ENCODE data around the gene TNFAIP8L3.

TNFAIP8L3 gene

GRCh38 chr15:51111061-51111460 is 16.4 kb upstream of the TNFAIP8L3 start:
- H3K4me3 ChIP-seq (ENCODE audit: low read length), result no peak overlapping the region
- H3K79me2 ChIP-seq (ENCODE audit: control insufficient read depth, insufficient read depth, low read length), result no peaks in the 10 kb centered on the region
- H3K18ac ChIP-seq (ENCODE audit: low read length), result no peak overlapping the region
- H2AK5ac ChIP-seq (ENCODE audit: low read length), result no peak overlapping the region
- DNase-seq, result no peak
- H3K36me3 ChIP-seq (ENCODE audit: control insufficient read depth, insufficient read depth, low read length), result no peaks in the 10 kb centered on the region
- H3K4me1 ChIP-seq (ENCODE audit: control insufficient read depth, low read depth, low read length), result no peaks in the 10 kb centered on the region
- H4K8ac ChIP-seq (ENCODE audit: low read depth, low read length), result no peak overlapping the region
- no peak overlapping the region for H3K23ac ChIP-seq (ENCODE audit: low read length)
- H4K5ac ChIP-seq (ENCODE audit: low read length), result no peak overlapping the region
- H3K56ac ChIP-seq (ENCODE audit: low read length), result no peak overlapping the region
- no peak overlapping the region for H3K4me2 ChIP-seq (ENCODE audit: low read length)
- no peaks in the 10 kb centered on the region for H3K27me3 ChIP-seq (ENCODE audit: insufficient read depth, low read length, poor library complexity)
- no peak overlapping the region for H3K4ac ChIP-seq (ENCODE audit: low read depth, low read length)
- no peaks in the 10 kb centered on the region for H3K79me1 ChIP-seq (ENCODE audit: low read length)
- no CpG with 5 or more reads among the region's 2 CpGs for WGBS (ENCODE audit: extremely low coverage, insufficient coverage, low lambda C conversion rate)
- no peak overlapping the region for H2BK5ac ChIP-seq (ENCODE audit: low read length)
- no peak overlapping the region for H2BK15ac ChIP-seq (replicated peaks; ENCODE audit: low read depth)
- no peak overlapping the region for H3K27ac ChIP-seq (ENCODE audit: low read depth, low read length)
- H2BK120ac ChIP-seq (ENCODE audit: low read depth, low read length), result no peak overlapping the region
- no peak overlapping the region for H3K9ac ChIP-seq (ENCODE audit: low read length)

- no peak overlapping the region for H4K8ac ChIP-seq (ENCODE audit: low read depth, low read length)
- no peaks in the 10 kb centered on the region for H3K79me1 ChIP-seq (ENCODE audit: low read length)
- H3K4me3 ChIP-seq (ENCODE audit: low read length), result no peak overlapping the region
- H2BK120ac ChIP-seq (ENCODE audit: low read depth, low read length), result no peak overlapping the region
- H3K4me1 ChIP-seq (ENCODE audit: control insufficient read depth, low read depth, low read length), result no peaks in the 10 kb centered on the region
- H3K23ac ChIP-seq (ENCODE audit: low read length), result no peak overlapping the region
- H3K79me2 ChIP-seq (ENCODE audit: control insufficient read depth, insufficient read depth, low read length), result no peaks in the 10 kb centered on the region
- H3K4me2 ChIP-seq (ENCODE audit: low read length), result no peak overlapping the region
- no peak overlapping the region for H3K27ac ChIP-seq (ENCODE audit: low read depth, low read length)
- no peak overlapping the region for H3K18ac ChIP-seq (ENCODE audit: low read length)
- H3K36me3 ChIP-seq (ENCODE audit: control insufficient read depth, insufficient read depth, low read length), result no peaks in the 10 kb centered on the region
- H4K5ac ChIP-seq (ENCODE audit: low read length), result no peak overlapping the region
- H3K4ac ChIP-seq (ENCODE audit: low read depth, low read length), result no peak overlapping the region
- no peak overlapping the region for H2BK15ac ChIP-seq (replicated peaks; ENCODE audit: low read depth)
- no CpG with 5 or more reads among the region's 3 CpGs for WGBS (ENCODE audit: extremely low coverage, insufficient coverage, low lambda C conversion rate)
- DNase-seq, result no peak
- no peak overlapping the region for H2BK5ac ChIP-seq (ENCODE audit: low read length)
- no peaks in the 10 kb centered on the region for H3K27me3 ChIP-seq (ENCODE audit: insufficient read depth, low read length, poor library complexity)
- no peak overlapping the region for H3K9ac ChIP-seq (ENCODE audit: low read length)
- H2AK5ac ChIP-seq (ENCODE audit: low read length), result no peak overlapping the region
- H3K56ac ChIP-seq (ENCODE audit: low read length), result no peak overlapping the region
These were observed 15.5 kb upstream of the TNFAIP8L3 start for GRCh38 chr15:51110171-51110570.

- Histone ChIP-seq H3K4me2 (ENCODE audit: low read length) (no peak overlapping the region), H3K18ac (ENCODE audit: low read length) (no peak overlapping the region), H2AK5ac (ENCODE audit: low read length) (no peak overlapping the region), H2BK5ac (ENCODE audit: low read length) (no peak overlapping the region), H2BK120ac (ENCODE audit: low read depth, low read length) (no peak overlapping the region), H3K27ac (ENCODE audit: low read depth, low read length) (no peak overlapping the region), H3K4me3 (ENCODE audit: low read length) (no peak overlapping the region), H3K4me1 (ENCODE audit: control insufficient read depth, low read depth, low read length) (no peaks in the 10 kb centered on the region), H4K5ac (ENCODE audit: low read length) (no peak overlapping the region), H4K8ac (ENCODE audit: low read depth, low read length) (no peak overlapping the region), H3K9ac (ENCODE audit: low read length) (no peak overlapping the region), H3K23ac (ENCODE audit: low read length) (no peak overlapping the region), H3K79me1 (ENCODE audit: low read length) (no peaks in the 10 kb centered on the region), H3K36me3 (ENCODE audit: control insufficient read depth, insufficient read depth, low read length) (no peaks in the 10 kb centered on the region), H3K79me2 (ENCODE audit: control insufficient read depth, insufficient read depth, low read length) (no peaks in the 10 kb centered on the region), H3K56ac (ENCODE audit: low read length) (no peak overlapping the region), H3K27me3 (ENCODE audit: insufficient read depth, low read length, poor library complexity) (no peaks in the 10 kb centered on the region), H3K4ac (ENCODE audit: low read depth, low read length) (no peak overlapping the region), H2BK15ac (replicated peaks; ENCODE audit: low read depth) (no peak overlapping the region)
- DNase-seq, result no peak
- WGBS (ENCODE audit: extremely low coverage, insufficient coverage, low lambda C conversion rate), result no CpG with 5 or more reads among the region's 3 CpGs
These were observed 14.3 kb upstream of the TNFAIP8L3 start for GRCh38 chr15:51108933-51109550.

- H3K23ac ChIP-seq (ENCODE audit: low read length), result no peak overlapping the region
- H3K27ac ChIP-seq (ENCODE audit: low read depth, low read length), result no peak overlapping the region
- no peak overlapping the region for H2AK5ac ChIP-seq (ENCODE audit: low read length)
- H2BK15ac ChIP-seq (replicated peaks; ENCODE audit: low read depth), result no peak overlapping the region
- WGBS (ENCODE audit: extremely low coverage, insufficient coverage, low lambda C conversion rate), result no CpG with 5 or more reads among the region's 3 CpGs
- H2BK120ac ChIP-seq (ENCODE audit: low read depth, low read length), result no peak overlapping the region
- no peak overlapping the region for H3K4ac ChIP-seq (ENCODE audit: low read depth, low read length)
- no peak overlapping the region for H3K18ac ChIP-seq (ENCODE audit: low read length)
- H3K79me2 ChIP-seq (ENCODE audit: control insufficient read depth, insufficient read depth, low read length), result no peaks in the 10 kb centered on the region
- DNase-seq, result no peak
- H3K4me2 ChIP-seq (ENCODE audit: low read length), result no peak overlapping the region
- no peak overlapping the region for H2BK5ac ChIP-seq (ENCODE audit: low read length)
- H3K56ac ChIP-seq (ENCODE audit: low read length), result no peak overlapping the region
- H3K9ac ChIP-seq (ENCODE audit: low read length), result no peak overlapping the region
- H4K8ac ChIP-seq (ENCODE audit: low read depth, low read length), result no peak overlapping the region
- no peaks in the 10 kb centered on the region for H3K36me3 ChIP-seq (ENCODE audit: control insufficient read depth, insufficient read depth, low read length)
- no peaks in the 10 kb centered on the region for H3K4me1 ChIP-seq (ENCODE audit: control insufficient read depth, low read depth, low read length)
- H4K5ac ChIP-seq (ENCODE audit: low read length), result no peak overlapping the region
- no peaks in the 10 kb centered on the region for H3K27me3 ChIP-seq (ENCODE audit: insufficient read depth, low read length, poor library complexity)
- H3K4me3 ChIP-seq (ENCODE audit: low read length), result no peak overlapping the region
- no peaks in the 10 kb centered on the region for H3K79me1 ChIP-seq (ENCODE audit: low read length)
These were observed 12.9 kb upstream of the TNFAIP8L3 start for GRCh38 chr15:51107612-51108011.

- Histone ChIP-seq H3K79me2 (ENCODE audit: control insufficient read depth, insufficient read depth, low read length) (no peaks in the 10 kb centered on the region), H3K23ac (ENCODE audit: low read length) (no peak overlapping the region)
These were observed 11.8 kb upstream of the TNFAIP8L3 start for GRCh38 chr15:51106481-51106880.

GRCh38 chr15:51105430-51106016 is 10.8 kb upstream of the TNFAIP8L3 start:
- no CpG with 5 or more reads among the region's 4 CpGs for WGBS (ENCODE audit: extremely low coverage, insufficient coverage, low lambda C conversion rate)
- Histone ChIP-seq H2BK5ac (ENCODE audit: low read length) (no peak overlapping the region), H4K8ac (ENCODE audit: low read depth, low read length) (no peak overlapping the region), H2AK5ac (ENCODE audit: low read length) (no peak overlapping the region), H3K27ac (ENCODE audit: low read depth, low read length) (no peak overlapping the region), H2BK15ac (replicated peaks; ENCODE audit: low read depth) (no peak overlapping the region), H3K56ac (ENCODE audit: low read length) (no peak overlapping the region), H3K23ac (ENCODE audit: low read length) (peak overlapping the region; percentile 18), H3K27me3 (ENCODE audit: insufficient read depth, low read length, poor library complexity) (no peaks in the 10 kb centered on the region), H3K4me3 (ENCODE audit: low read length) (no peak overlapping the region), H3K79me1 (ENCODE audit: low read length) (no peaks in the 10 kb centered on the region), H3K4ac (ENCODE audit: low read depth, low read length) (no peak overlapping the region), H4K5ac (ENCODE audit: low read length) (no peak overlapping the region), H3K18ac (ENCODE audit: low read length) (no peak overlapping the region), H2BK120ac (ENCODE audit: low read depth, low read length) (no peak overlapping the region), H3K4me1 (ENCODE audit: control insufficient read depth, low read depth, low read length) (no peaks in the 10 kb centered on the region), H3K36me3 (ENCODE audit: control insufficient read depth, insufficient read depth, low read length) (no peaks in the 10 kb centered on the region), H3K4me2 (ENCODE audit: low read length) (no peak overlapping the region), H3K79me2 (ENCODE audit: control insufficient read depth, insufficient read depth, low read length) (no peaks in the 10 kb centered on the region), H3K9ac (ENCODE audit: low read length) (no peak overlapping the region)
- DNase-seq, result no peak

More at GRCh38 chr15:51106481-51106880, 11.8 kb upstream of the TNFAIP8L3 start:
- no peak for DNase-seq
- no peak overlapping the region for H3K4me3 ChIP-seq (ENCODE audit: low read length)
- no peak overlapping the region for H3K56ac ChIP-seq (ENCODE audit: low read length)
- no peak overlapping the region for H2BK15ac ChIP-seq (replicated peaks; ENCODE audit: low read depth)
- no peak overlapping the region for H2BK120ac ChIP-seq (ENCODE audit: low read depth, low read length)
- H4K5ac ChIP-seq (ENCODE audit: low read length), result no peak overlapping the region
- H3K36me3 ChIP-seq (ENCODE audit: control insufficient read depth, insufficient read depth, low read length), result no peaks in the 10 kb centered on the region
- H3K9ac ChIP-seq (ENCODE audit: low read length), result no peak overlapping the region
- no peak overlapping the region for H3K18ac ChIP-seq (ENCODE audit: low read length)
- H3K4ac ChIP-seq (ENCODE audit: low read depth, low read length), result no peak overlapping the region
- no peaks in the 10 kb centered on the region for H3K79me1 ChIP-seq (ENCODE audit: low read length)
- no peaks in the 10 kb centered on the region for H3K27me3 ChIP-seq (ENCODE audit: insufficient read depth, low read length, poor library complexity)
- no peak overlapping the region for H4K8ac ChIP-seq (ENCODE audit: low read depth, low read length)
- no peaks in the 10 kb centered on the region for H3K4me1 ChIP-seq (ENCODE audit: control insufficient read depth, low read depth, low read length)
- H2AK5ac ChIP-seq (ENCODE audit: low read length), result no peak overlapping the region
- H3K4me2 ChIP-seq (ENCODE audit: low read length), result no peak overlapping the region
- no peak overlapping the region for H3K27ac ChIP-seq (ENCODE audit: low read depth, low read length)
- H2BK5ac ChIP-seq (ENCODE audit: low read length), result no peak overlapping the region

All from mesendoderm (in vitro differentiated cells).